Ascending aorta (tissue), 2 donors: ENCODE results near the gene PAF1. TPM values are rescaled to one million over a fixed set of nuclear protein-coding genes. Genes with fewer than 3 reads are reported as not detected.
A peak's percentile ranks its signal among the peaks of the same experiment; 100 is the strongest.

Experiments
- DNase-seq, 2 donors: peaks; one replicate each; pipeline ENCODE4 v3.0.0-alpha.2; 2019; ENCODE audit warnings: low spot score in 2 of 2
- H3K27ac ChIP-seq, 2 donors: fragments of 200-600 bp; sonication (generic); one replicate each; pipeline ENCODE4 v1.5.1; 2016 to 2017; ENCODE audit warnings: mild to moderate bottlenecking in 1 of 2
- H3K27me3 ChIP-seq: fragments of 200-600 bp; sonication (generic); one replicate; pipeline ENCODE4 v1.5.1; 2017
- H3K36me3 ChIP-seq, 2 donors: fragments of 200-600 bp; sonication (generic); one replicate each; pipeline ENCODE4 v1.5.1; 2016
- H3K4me1 ChIP-seq, 2 donors: fragments of 200-600 bp; sonication (generic); one replicate each; pipeline ENCODE4 v1.5.1; 2016 to 2017; ENCODE audit warnings: mild to moderate bottlenecking in 1 of 2
- H3K4me3 ChIP-seq, 2 donors: fragments of 200-600 bp; sonication (generic); one replicate each; pipeline ENCODE4 v1.5.1; 2016 to 2017; ENCODE audit warnings: mild to moderate bottlenecking in 1 of 2
- H3K9me3 ChIP-seq, 2 donors: fragments of 200-600 bp; sonication (generic); one replicate each; pipeline ENCODE4 v1.5.1; 2016
- CTCF ChIP-seq, 3 experiments: fragments of 200-600 bp in 2 of 3; fragments of 450-650 bp in 1 of 3; sonication (generic) in 2 of 3; IDR thresholded peaks; one replicate each; pipeline ENCODE4 v1.5.1; 2016 to 2019; ENCODE audit warnings: antibody characterized with exemption in 3 of 3, mild to moderate bottlenecking in 1 of 3, moderate library complexity in 1 of 3
- intact Hi-C: fragments of 100-400 bp; cut with DNase I; formaldehyde crosslinking; loops from one replicate; pipeline ENCODE4 v1.15.1; 2023
- total RNA-seq: library from RNA; depleted of rRNA; stranded (reverse); fragments of >200 nt; gene quantifications from one replicate; pipeline ENCODE4 v1.1.0, GENCODE V29; 2016

Gene PAF1
- total RNA-seq, 1 donor from 2014 or later = 12.7 TPM

- Histone ChIP-seq H3K9me3 (no peaks in the 10 kb centered on the region), H3K4me3 (peak overlapping the region; percentile 78 to 93), H3K4me1 (peaks cover 8 to 21% of the 10 kb centered on the region in 2 donors), H3K27me3 (no peaks in the 10 kb centered on the region), H3K27ac (peak overlapping the region; percentile 98 to 100), H3K36me3 (peaks cover 55 to 58% of the 10 kb centered on the region in 2 donors)
- TF ChIP-seq CTCF (IDR thresholded peaks at IDR 0.05) = no peak
- no peak for DNase-seq
- intact Hi-C loops = loop anchor here (2.0 kb wide), 4 partner anchors 23 to 143 kb away; partner anchors contain the start of genes EID2B, PLEKHG2, SAMD4B and TIMM50
Observed at GRCh38 chr19:39389631-39390414, 1.1 kb downstream of the PAF1 start.

GRCh38 chr19:39388657-39389056 lies 2.2 kb downstream of the PAF1 start:
- no peak for DNase-seq
- Histone ChIP-seq H3K27me3 (no peaks in the 10 kb centered on the region), H3K9me3 (no peaks in the 10 kb centered on the region), H3K4me3 (no peak overlapping the region), H3K27ac (peak overlapping the region in 1 of 2 donors; percentile 100), H3K4me1 (peaks cover 8 to 21% of the 10 kb centered on the region in 2 donors), H3K36me3 (peaks cover 49 to 63% of the 10 kb centered on the region in 2 donors)
- intact Hi-C loops = no loop called here
- no peak for TF ChIP-seq CTCF (IDR thresholded peaks at IDR 0.05)

GRCh38 chr19:39386557-39386956 lies 4.3 kb downstream of the PAF1 start:
- Histone ChIP-seq H3K36me3 (peaks cover 65 to 80% of the 10 kb centered on the region in 2 donors), H3K9me3 (no peaks in the 10 kb centered on the region), H3K4me1 (peaks cover 0 to 13% of the 10 kb centered on the region in 2 donors), H3K4me3 (no peak overlapping the region), H3K27ac (no peak overlapping the region), H3K27me3 (no peaks in the 10 kb centered on the region)
- no peak for TF ChIP-seq CTCF (IDR thresholded peaks at IDR 0.05)
- intact Hi-C loops = no loop called here
- no peak for DNase-seq

- no peaks in the 10 kb centered on the region for H3K27me3 ChIP-seq
- peaks cover 0 to 12% of the 10 kb centered on the region in 2 donors for H3K4me1 ChIP-seq
- H3K4me3 ChIP-seq = no peak overlapping the region
- H3K9me3 ChIP-seq = no peaks in the 10 kb centered on the region
- intact Hi-C loops = no loop called here
- no peak for DNase-seq
- no peak for TF ChIP-seq CTCF (IDR thresholded peaks at IDR 0.05)
- H3K36me3 ChIP-seq = peaks cover 73 to 87% of the 10 kb centered on the region in 2 donors
- H3K27ac ChIP-seq = no peak overlapping the region
Observed at GRCh38 chr19:39385629-39386411, 5.1 kb downstream of the PAF1 start.

GRCh38 chr19:39384839-39385568 lies 5.9 kb downstream of the PAF1 start:
- DNase-seq = no peak
- TF ChIP-seq CTCF (IDR thresholded peaks at IDR 0.05) = no peak
- peaks cover 81 to 95% of the 10 kb centered on the region in 2 donors for H3K36me3 ChIP-seq
- H3K4me1 ChIP-seq = peaks cover 0 to 8% of the 10 kb centered on the region in 2 donors
- H3K4me3 ChIP-seq = no peak overlapping the region
- H3K9me3 ChIP-seq = no peaks in the 10 kb centered on the region
- no peaks in the 10 kb centered on the region for H3K27me3 ChIP-seq
- intact Hi-C loops = no loop called here
- H3K27ac ChIP-seq = no peak overlapping the region
